GM19463 (cell line): ENCODE measurements around the gene KIF4B.
"Not testable (repeated sequence)": the region's sequence is repeated elsewhere in the genome, so short reads cannot be mapped to it uniquely, and the experiment has no call there.

Source experiments
- ATAC-seq: cut with Tn5 transposase; IDR thresholded peaks from one replicate; pipeline ENCODE4 v1.9.1; 2021; ENCODE audit warnings: mild to moderate bottlenecking, moderate library complexity; ENCODE audit not compliant: unreplicated experiment

Gene KIF4B

DNA sequence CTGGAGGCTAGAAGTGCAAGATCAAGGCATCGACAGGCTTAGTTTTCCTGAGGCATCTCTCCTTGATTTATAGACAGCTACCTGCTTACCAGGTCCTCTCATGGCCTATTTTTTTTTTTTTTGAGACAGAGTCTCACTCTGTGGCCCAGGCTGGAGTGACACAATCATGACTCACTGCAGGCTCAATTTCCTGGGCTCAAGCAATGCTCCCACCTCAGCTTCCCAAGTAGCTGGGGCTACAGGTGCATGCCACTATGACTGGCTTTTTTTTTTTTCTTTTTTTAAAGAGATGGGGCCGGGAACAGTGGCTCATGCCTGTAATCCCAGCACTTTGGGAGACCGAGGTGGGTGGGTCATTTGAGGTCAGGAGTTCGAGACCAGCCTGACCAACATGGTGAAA, 10.8 kb upstream of the KIF4B start:
- not testable (repeated sequence) for ATAC-seq

DNA sequence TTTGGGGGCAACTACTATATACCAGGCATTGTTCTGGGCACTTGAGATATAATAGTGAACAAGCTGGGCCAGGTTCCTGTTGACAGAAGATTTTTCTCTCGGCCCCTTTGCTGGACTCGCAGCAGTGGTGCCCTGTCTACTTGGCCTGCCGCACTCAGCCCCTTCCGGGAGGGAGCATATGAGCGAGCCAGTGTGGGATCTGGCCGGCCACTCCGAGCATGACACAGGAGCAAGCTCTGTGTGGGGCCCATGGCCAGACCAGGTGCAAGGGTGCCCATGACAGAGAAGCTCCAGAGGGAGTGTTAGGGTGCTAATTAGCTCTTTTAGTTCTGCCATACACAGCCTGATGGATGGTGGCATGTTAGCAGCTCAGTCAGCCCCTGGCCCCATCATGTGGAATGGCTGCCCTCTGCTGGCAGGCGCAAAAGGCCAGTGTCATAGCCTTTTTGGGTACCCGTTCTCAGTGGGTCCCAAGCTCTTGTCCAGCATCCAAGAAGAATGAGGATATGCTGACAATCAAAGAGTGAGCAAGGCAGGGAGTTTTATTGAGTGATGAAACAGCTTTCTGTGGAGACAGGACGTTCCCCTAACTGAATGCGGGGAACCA, 9.3 kb upstream of the KIF4B start:
- ATAC-seq, result no peak

DNA sequence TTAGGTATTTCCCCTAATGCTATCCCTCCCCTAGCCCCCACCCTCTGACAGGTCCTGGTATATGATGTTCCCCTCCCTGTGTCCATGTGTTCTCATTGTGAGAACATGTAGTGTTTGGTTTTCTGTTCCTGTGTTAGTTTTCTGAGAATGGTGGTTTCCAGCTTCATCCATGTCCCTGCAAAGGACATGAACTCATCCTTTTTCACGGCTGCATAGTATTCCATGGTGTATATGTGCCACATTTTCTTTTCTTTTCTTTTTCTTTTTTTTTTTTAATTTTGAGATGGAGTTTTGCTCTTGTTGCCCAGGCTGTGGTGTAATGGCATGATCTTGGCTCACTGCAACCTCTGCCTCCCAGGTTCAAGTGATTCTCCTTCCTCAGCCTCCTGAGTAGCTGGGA, 7.3 kb upstream of the KIF4B start:
- ATAC-seq, result not testable (repeated sequence)

DNA sequence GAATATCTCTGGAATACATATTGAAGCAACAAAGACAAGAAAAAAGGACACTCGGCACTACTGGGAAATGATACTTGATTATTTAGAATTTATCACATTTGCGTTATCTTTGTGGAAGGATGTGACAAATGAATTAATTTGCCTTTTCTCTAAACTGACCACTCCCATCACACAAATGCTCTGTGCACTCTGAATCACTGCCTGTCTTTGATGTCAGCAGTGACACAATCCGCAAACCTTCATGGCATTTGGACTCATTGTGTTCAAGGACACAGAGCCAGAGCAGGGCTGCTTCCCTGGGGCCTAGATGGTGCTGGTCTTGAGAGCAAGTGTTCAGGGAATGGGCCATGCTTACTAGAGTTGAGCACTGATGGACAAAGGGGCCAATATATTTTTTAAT, 4.9 kb upstream of the KIF4B start:
- no peak for ATAC-seq

DNA sequence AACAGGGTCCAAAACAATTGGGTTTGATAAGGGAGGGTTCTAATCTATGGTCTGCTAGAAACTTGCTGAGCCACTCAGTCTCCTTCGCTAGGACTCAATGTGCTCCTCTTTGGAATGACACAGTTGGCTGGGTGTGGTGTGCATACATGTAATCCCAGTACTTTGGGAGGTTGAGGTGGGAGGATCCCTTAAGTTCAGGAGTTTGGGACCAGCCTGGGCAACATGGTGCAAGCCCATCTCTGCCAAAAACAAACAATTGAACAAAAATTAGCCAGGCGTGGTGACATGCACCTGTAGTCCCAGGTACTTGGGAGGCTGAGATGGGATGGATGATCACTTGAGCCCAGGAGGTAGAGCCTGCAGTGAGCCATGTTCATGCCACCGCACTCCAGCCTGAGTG, 2.7 kb upstream of the KIF4B start:
- ATAC-seq, result no peak

DNA sequence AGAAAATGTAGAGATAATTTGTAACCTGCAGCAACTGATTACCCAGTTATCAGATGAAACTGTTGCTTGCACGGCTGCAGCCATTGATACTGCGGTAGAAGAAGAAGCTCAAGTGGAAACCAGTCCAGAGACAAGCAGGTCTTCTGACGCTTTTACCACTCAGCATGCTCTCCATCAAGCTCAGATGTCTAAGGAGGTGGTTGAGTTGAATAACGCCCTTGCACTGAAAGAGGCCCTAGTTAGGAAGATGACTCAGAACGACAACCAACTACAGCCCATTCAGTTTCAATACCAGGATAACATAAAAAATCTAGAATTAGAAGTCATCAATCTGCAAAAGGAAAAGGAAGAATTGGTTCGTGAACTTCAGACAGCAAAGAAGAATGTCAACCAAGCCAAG, 1.7 kb downstream of the KIF4B start:
- ATAC-seq, result no peak

DNA sequence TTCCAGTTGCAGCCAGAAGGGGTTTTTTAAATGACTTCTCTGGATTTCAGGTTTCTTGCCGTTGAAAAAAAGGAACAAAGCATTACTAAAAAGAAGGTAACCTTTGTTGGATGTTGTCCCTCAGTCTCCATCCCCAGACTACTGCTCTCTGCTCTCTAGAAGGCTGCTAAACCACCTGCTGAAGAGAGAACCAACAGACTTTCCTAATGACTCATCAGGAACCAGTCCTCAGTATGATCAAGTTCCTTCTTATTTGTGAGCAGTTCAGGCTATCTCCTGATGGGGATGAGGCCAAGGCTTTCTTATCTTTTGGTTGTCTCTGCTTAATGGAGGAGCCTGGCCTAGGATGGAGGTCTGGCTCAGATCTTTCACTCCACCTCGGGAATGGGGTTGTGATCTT, 4.1 kb downstream of the KIF4B start:
- peak; percentile 97 for ATAC-seq

DNA sequence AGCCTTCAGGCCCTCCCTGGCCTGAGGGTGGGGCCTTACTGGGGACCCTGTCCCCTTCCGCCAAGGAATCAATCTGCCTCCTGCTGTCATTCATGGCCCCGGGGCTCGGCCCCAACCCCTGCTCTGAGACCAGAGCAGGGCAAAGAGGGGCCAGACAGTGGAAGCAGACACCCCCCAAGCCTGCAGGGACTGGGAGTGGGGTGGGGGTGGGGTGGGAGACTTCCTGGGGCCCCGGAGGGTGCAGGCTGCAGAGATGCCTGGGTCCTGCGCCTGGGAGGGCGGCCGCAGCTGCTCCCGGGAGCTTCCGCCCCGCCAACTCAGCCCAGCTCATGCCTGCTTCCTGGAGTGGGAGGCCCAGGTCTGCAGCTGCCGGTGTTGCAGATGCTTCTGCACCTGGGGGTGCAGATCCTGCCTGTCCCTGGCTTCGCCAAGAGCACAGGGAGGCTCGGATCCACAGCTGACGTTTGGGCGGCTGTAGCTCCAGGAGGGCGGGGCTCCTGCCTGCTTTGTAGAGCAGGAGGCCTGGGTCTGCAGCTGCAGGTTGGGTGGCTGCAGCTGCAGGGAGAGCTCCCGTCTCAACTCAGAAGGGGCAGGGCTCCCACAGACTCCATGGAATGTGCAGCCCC, 6.2 kb downstream of the KIF4B start:
- ATAC-seq, result no peak

DNA sequence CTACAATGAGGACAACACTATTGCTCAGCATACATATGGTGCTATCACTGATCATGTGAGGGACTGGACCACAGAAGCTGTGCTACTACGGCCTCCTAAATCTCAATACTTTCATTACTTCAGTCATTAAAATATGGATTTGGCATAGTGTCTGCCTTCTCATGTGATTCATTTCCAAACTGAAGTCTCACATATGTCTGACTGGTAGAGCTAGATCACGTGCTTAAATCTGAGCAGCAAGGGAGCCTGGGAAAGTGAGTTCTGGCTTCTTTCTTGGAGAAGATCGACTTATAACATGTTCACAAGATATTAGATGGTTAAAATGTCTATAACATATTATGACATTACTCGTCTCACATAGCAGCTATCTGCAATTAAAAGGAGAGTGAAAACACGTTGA, 8.3 kb downstream of the KIF4B start:
- no peak for ATAC-seq

DNA sequence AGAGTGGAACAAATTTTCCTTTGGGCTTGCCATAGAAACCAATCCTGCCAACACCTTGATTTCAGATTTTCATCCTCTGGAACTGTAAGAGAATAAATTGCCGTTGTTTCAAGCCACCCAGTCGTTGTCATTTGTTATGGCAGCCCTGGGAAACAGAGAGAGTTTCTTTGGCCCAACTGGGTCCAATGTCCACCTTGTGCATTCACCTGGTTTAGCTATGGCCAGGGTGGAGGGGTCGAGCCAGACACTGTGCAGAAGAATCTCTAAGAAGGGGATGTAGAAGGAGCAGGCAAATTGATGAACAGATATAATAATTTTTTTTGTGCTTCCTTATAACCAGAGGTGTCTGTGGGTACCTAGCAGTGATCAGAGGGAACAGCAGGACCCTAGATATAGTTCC, 9.8 kb downstream of the KIF4B start:
- no peak for ATAC-seq

DNA sequence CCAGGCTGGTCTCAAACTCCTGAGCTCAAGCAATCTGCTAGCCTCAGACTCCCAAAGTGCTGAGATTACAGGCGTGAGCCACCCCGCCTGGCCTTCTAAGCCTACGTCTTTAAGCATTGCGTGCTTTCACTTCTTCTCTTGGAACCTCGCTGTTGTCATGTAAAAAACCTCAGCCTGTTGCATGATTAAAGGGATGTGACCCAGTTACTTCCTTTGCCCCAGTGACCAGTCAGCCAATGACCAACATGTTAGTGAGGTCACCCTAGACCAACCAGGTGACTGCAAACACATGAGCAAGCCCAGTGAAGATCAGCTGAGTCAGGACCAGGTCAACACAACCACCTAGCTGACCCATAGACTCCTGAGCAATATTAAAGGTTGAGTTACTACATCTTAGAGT, 10.5 kb downstream of the KIF4B start:
- ATAC-seq, result no peak

DNA sequence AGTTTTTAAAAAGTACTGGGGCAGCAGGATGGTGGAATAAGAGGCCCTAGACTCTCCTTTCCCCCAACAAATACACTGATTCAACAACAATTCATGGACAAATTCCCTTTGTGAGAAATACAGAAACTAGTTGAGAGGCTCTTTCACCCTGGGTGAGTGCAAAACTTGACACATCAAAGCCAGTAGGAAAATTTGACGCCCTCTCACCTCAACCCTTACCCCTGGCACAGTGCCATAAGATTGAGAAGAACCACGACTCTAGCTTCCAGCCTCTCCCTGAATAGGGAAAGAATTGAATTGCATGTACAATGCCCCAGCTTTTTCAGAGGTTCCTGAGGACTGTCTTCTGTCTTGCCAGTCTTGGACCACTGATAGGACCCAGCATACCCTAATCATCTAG, 12.3 kb downstream of the KIF4B start:
- ATAC-seq, result no peak

DNA sequence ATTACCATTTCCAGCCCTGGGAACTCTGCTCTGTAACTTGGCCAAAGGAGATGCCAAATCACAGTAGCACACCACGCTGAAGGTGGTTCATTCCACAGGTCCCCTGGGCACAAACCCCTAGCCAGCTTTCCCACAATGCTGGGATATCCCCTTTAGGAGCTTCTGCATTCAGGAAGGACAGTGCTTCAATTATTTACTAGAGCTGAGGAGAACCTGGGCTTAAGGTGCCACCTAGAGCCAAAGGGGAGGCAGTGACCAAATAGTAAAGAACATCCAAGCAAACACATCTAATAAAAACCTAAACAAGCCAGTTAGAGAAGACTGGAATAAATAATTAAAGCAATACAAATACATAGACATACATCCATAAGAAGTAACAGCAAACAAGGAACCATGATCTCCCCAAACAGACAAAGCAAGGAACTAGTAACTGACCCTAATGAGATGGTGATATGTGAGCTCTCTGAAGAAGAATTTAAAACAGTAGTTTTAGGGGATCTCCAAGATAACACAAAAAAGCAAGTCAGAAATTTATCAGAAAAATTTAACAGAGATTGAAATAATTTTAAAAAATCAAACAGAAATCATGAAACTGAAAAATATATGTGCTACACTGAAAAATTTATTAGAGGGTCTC, 14.6 kb downstream of the KIF4B start:
- no peak for ATAC-seq

DNA sequence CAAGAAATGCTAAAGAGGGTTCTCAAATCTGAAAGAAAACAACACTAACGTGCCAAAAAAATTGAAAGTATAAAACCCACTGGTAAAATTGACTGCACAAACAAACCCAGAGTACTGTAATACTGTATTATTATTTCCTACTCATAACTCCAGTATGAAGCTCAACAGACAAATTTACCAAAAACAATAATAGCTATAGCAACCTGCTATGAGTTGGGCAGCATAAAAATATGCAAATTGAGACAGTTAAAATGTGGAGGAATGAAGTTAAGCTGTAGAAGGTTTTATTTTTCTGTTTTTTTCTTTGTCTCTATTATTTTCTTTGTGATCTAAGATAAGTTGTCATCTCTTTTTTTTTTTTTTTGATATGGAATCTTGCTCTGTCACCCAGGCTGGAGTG, 15.7 kb downstream of the KIF4B start:
- no peak for ATAC-seq

DNA sequence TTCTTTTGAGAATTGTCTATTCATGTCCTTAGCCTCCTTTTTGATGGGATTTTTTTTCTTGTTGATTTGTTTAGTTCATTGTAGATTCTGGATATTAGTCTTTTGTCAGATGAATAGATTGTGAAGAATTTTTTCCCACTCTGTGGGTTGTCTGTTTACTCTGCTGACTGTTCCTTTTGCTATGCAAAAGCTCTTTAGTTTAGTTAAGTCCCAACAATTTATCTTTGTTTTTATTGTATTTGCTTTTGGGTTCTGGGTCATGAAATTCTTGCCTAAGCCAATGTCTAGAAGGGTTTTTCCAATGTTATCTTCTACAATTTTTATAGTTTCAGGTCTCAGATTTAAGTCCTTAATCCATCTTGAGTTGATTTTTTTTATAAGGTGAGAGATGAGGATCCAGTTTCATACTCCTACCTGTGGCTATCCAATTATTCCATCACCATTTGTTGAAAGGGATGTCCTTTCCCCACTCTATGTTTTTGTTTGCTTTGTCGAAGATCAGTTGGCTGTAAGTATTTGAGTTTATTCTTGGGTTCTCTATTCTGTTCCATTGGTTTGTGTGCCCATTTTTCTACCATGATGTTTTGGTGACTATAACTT, 20.7 kb downstream of the KIF4B start:
- ATAC-seq, result not testable (repeated sequence)

DNA sequence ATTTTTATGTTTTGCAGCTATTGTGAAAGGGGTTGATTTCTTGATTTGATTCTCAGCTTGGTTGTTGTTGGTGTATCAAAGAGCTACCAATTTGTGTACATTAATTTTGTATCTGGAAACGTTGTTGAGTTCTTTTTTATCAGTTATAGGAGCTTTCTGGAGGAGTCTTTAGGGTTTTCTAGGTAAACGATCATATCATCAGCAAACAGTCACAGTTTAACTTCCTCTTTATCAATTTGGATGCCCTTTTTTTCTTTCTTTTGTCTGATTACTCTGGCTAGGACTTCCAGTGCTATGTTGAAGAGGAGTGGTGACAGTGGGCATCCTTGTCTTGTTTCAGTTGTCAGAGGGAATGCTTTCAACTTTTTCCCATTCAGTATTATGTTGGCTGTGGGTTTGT, 21.5 kb downstream of the KIF4B start:
- not testable (repeated sequence) for ATAC-seq

DNA sequence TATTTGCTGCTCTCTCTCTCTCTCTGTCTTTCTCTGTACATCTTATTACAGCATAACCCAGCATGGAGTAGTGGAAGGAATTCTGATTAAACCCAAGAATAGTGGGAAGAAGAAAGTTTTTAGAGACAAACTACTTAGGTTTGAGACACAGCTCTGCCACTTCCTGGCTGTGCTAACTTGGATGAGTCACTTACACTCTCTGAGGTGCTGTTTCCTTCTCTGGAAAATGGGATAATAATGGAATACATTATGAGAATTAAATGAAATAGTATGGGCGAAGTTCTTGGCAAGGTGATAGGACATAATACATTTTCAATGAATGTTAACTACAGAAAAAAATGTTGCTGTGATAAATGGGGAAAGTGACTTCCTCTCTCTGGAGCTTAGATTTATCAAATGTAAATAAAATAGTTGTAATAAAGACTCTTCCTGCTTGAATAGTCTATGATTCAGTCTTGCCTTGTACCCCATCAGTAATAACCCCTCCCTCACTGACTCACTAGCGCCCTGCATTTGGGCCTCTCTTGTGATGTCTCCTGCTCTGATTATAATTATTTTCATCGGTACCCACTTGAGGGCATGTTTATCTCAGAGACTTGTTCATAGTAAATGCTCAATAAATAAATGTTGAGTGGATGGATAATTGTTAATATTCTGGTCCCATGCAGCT, 27.6 kb downstream of the KIF4B start:
- no peak for ATAC-seq

DNA sequence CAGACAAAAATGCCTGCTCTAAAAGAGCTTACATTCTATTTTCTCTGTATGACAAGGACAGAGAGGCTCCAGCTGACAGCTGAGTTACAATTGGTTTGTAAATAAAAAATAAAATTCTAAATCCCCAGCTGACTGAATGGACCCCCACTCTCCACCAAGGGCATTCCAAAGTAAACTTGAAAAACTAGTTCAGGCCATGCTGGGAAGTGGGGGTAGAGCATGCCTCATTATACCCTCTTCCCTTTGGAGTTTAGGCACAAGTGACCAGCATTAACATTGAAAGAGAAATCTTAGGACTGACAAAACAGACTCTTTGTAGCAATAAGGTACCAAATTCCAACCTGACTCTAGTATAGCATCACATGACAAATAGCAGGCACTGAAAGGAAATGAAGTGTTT, 31.0 kb downstream of the KIF4B start:
- ATAC-seq, result no peak

DNA sequence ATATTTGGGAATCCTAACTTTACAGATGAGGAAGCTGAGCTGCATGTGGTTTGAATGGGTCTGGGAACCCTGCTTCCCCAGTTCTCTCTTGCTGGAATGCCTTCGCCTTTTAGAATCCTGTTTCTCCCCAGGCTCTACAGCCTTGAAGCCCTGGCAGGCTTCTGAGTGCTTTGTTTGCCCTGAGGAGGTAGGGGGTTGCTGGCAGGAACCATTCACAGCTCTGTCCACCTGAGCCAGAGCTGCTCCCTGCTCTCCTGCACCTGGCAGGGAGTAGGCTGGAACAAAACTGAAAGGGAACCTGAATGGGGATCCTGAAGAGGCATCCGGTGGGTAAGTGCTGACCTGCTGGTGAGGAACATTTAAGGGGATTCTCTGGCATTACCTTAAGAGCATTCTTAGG, 33.0 kb downstream of the KIF4B start:
- no peak for ATAC-seq

DNA sequence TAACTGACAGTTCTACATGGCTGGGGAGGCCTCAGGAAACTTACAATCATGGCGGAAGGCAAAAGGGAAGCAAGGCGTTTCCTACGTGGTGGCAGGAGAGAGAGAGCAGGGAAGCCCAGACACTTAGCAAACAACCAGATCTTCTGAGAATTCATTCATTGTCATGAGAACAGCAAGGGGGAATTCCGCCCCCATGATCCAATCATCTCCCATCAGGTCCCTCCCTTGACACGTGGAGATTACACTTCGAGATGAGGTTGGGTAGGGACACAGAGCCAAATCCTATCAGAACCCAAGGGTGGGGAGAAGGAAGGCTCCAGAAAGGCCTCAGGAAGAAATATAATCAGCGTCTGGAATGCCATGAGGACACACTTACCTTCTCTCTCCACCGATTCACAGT, 34.3 kb downstream of the KIF4B start:
- ATAC-seq, result no peak

DNA sequence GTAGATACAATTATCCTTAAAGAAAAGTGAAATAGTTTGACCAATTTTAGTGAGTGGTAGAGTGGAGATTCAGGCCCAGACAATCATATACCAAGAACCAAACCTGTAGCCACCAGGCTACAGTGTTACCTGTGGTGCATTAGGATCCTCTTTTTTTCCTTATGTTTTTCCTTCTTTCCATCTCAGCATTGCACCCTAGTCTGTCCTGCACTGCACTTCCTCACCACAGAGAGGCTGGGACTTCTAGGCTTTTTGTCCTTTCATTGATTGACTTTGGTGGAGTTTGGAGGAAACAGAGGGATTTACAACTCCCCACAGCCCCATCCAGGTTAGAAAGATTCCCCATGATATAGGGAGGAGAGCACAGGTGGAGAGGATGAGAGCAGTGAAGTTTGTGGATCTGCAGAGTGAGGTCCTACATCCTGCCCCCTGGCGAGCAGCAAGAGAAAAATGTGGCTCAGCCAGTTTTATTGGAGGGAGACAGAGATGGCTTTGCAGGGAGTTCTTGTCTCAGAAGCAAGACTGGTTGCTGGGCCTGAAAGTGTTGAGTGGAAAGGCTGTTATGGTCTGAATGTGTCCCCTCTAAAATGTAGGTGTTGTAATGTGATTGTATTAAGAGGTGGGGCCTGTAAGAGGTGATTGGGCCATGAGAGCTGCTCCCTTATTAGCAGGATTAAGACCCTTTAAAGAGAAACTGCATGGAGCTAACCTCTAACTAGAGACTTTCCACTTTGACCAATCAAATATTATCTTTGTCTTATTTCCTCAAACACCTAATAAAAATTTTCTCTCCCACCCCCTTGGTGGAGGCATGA, 36.2 kb downstream of the KIF4B start:
- ATAC-seq, result no peak
